Trophoblast cell (in vitro differentiated cells and primary cell): ENCODE results near the gene HDC.

ENCODE experiments used
- DNase-seq, 2 donors: peaks; one replicate each; pipeline ENCODE4 v3.0.0-alpha.2; 2016
- H2AFZ ChIP-seq: 2 replicates; pipeline ENCODE4 v1.6.1; 2013; ENCODE audit warnings: low read length, moderate library complexity, mild to moderate bottlenecking; ENCODE audit not compliant: insufficient read depth, poor library complexity
- H2AK5ac ChIP-seq: 2 replicates; pipeline ENCODE4 v1.6.1; 2013; ENCODE audit warnings: mild to moderate bottlenecking, low read length
- H2BK120ac ChIP-seq: 2 replicates; pipeline ENCODE4 v1.6.1; 2013; ENCODE audit warnings: low read length, mild to moderate bottlenecking, moderate library complexity; ENCODE audit not compliant: insufficient read depth, poor library complexity
- H2BK12ac ChIP-seq: 2 replicates; pipeline ENCODE4 v1.6.1; 2013; ENCODE audit warnings: mild to moderate bottlenecking, low read length, moderate library complexity
- H2BK5ac ChIP-seq: 2 replicates; pipeline ENCODE4 v1.6.1; 2013; ENCODE audit warnings: low read length, low read depth, moderate library complexity, mild to moderate bottlenecking; ENCODE audit not compliant: poor library complexity
- H3K14ac ChIP-seq: 2 replicates; pipeline ENCODE4 v1.6.1; 2013; ENCODE audit warnings: mild to moderate bottlenecking, low read length
- H3K18ac ChIP-seq: 2 replicates; pipeline ENCODE4 v1.6.1; 2013; ENCODE audit warnings: mild to moderate bottlenecking, low read length
- H3K23ac ChIP-seq: 2 replicates; pipeline ENCODE4 v1.6.1; 2013; ENCODE audit warnings: low read length
- H3K27ac ChIP-seq: 2 replicates; pipeline ENCODE4 v1.5.1; 2013; ENCODE audit warnings: low read depth, mild to moderate bottlenecking, inconsistent platforms, low read length, moderate library complexity
- H3K27me3 ChIP-seq: 2 replicates; pipeline ENCODE4 v1.6.1; 2013; ENCODE audit warnings: inconsistent platforms, mild to moderate bottlenecking, low read length, moderate library complexity; ENCODE audit not compliant: insufficient read depth
- H3K36me3 ChIP-seq, 2 experiments: 1 replicate in 1 of 2; 2 replicates in 1 of 2; pipeline ENCODE4 v1.6.1; 2013; ENCODE audit warnings: low read length in 2 of 2, mild to moderate bottlenecking in 2 of 2, moderate library complexity in 1 of 2; ENCODE audit not compliant: insufficient read depth in 2 of 2, control insufficient read depth in 1 of 2
- H3K4ac ChIP-seq: 2 replicates; pipeline ENCODE4 v1.6.1; 2013; ENCODE audit warnings: low read depth, mild to moderate bottlenecking, low read length, moderate library complexity
- H3K4me1 ChIP-seq, 2 experiments: 1 replicate in 1 of 2; 2 replicates in 1 of 2; pipeline ENCODE4 v1.6.1; 2013; ENCODE audit warnings: low read length in 2 of 2, mild to moderate bottlenecking in 2 of 2, moderate library complexity in 1 of 2; ENCODE audit not compliant: insufficient read depth in 2 of 2, control insufficient read depth in 1 of 2
- H3K4me2 ChIP-seq: 2 replicates; pipeline ENCODE4 v1.6.1; 2013; ENCODE audit warnings: inconsistent platforms, mild to moderate bottlenecking, low read length, moderate library complexity
- H3K4me3 ChIP-seq: 2 replicates; pipeline ENCODE4 v1.5.1; 2013; ENCODE audit warnings: mild to moderate bottlenecking, low read depth, low read length, inconsistent platforms
- H3K79me1 ChIP-seq: one replicate; pipeline ENCODE4 v1.6.1; 2013; ENCODE audit warnings: low read length
- H3K79me2 ChIP-seq: 2 replicates; pipeline ENCODE4 v1.6.1; 2013; ENCODE audit warnings: low read length, mild to moderate bottlenecking; ENCODE audit not compliant: control insufficient read depth, insufficient read depth, poor library complexity
- H3K9ac ChIP-seq: 2 replicates; pipeline ENCODE4 v1.6.1; 2013; ENCODE audit warnings: mild to moderate bottlenecking, low read length
- H3K9me3 ChIP-seq: 2 replicates; pipeline ENCODE4 v1.6.1; 2013; ENCODE audit warnings: low read depth, mild to moderate bottlenecking, control low read depth, inconsistent platforms, low read length; ENCODE audit not compliant: insufficient read depth
- H4K12ac ChIP-seq: 2 replicates; pipeline ENCODE4 v1.6.1; 2013; ENCODE audit warnings: low read depth, mild to moderate bottlenecking, low read length, moderate library complexity
- H4K8ac ChIP-seq: 2 replicates; pipeline ENCODE4 v1.6.1; 2013; ENCODE audit warnings: low read depth, mild to moderate bottlenecking, low read length, moderate library complexity
- H4K91ac ChIP-seq: one replicate; pipeline ENCODE4 v1.6.1; 2013; ENCODE audit warnings: low read depth, mild to moderate bottlenecking, low read length, moderate library complexity
- WGBS: extraction: QIAGEN DNeasy Blood & Tissue Kit; methylation state at CpG from one replicate; pipeline ENCODE4 v1.1.7; 2013; ENCODE audit warnings: missing lambda C conversion rate; ENCODE audit not compliant: insufficient read length, insufficient coverage; ENCODE audit errors: extremely low coverage; 5-methylcytosine and 5-hydroxymethylcytosine counted together

Gene HDC

DNA sequence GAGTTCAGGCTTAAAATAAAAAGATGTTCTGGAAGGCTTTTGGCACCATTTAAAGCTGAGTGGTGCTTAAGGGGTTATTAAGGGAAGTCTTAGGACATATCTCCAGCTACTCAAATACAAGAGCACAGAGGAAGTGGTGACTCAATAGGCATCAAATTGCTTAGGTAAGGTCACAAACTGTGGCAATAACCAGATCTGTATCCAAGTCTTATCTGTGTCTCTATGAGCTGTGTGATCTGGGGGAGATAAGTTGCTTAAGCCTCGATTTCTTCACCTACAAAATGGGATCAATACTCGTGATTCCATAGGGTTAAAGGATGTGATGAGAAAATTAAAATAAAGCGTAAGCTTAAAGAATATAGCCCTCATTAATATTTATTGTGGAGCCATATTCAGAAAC is 7.6 kb downstream of the HDC start:
- H3K79me2 ChIP-seq: no peaks in the 10 kb centered on the region
- H2AK5ac ChIP-seq: no peak overlapping the region
- H2BK120ac ChIP-seq: no peak overlapping the region
- no peak overlapping the region for H3K9ac ChIP-seq
- no peak overlapping the region for H3K27ac ChIP-seq
- no peak overlapping the region for H3K4me2 ChIP-seq
- H4K91ac ChIP-seq: no peak overlapping the region
- H3K4ac ChIP-seq: no peak overlapping the region
- no peaks in the 10 kb centered on the region for H3K27me3 ChIP-seq
- H3K79me1 ChIP-seq: no peaks in the 10 kb centered on the region
- no peak for DNase-seq
- H3K18ac ChIP-seq: no peak overlapping the region
- no peak overlapping the region for H2BK5ac ChIP-seq
- no peak overlapping the region for H4K8ac ChIP-seq
- H3K14ac ChIP-seq: no peak overlapping the region
- H3K9me3 ChIP-seq: peaks cover 2% of the 10 kb centered on the region
- H3K4me1 ChIP-seq: peaks cover 0 to 5% of the 10 kb centered on the region in 2 experiments
- H3K4me3 ChIP-seq: no peak overlapping the region
- no peak overlapping the region for H4K12ac ChIP-seq
- H3K23ac ChIP-seq: no peak overlapping the region
- no peaks in the 10 kb centered on the region for H3K36me3 ChIP-seq
- no peak overlapping the region for H2AFZ ChIP-seq
- no peak overlapping the region for H2BK12ac ChIP-seq
- no CpG with 5 or more reads among the region's 3 CpGs for whole genome bisulfite sequencing

- no peak overlapping the region for H3K27ac ChIP-seq
- H3K27me3 ChIP-seq: no peaks in the 10 kb centered on the region
- H3K79me1 ChIP-seq: no peaks in the 10 kb centered on the region
- no peak overlapping the region for H2BK5ac ChIP-seq
- H3K4ac ChIP-seq: no peak overlapping the region
- H4K12ac ChIP-seq: no peak overlapping the region
- no peaks in the 10 kb centered on the region for H3K79me2 ChIP-seq
- WGBS: no CpG with 5 or more reads among the region's 8 CpGs
- no peak overlapping the region for H4K91ac ChIP-seq
- H3K4me1 ChIP-seq: peaks cover 0 to 5% of the 10 kb centered on the region in 2 experiments
- no peak overlapping the region for H4K8ac ChIP-seq
- no peak overlapping the region for H2AFZ ChIP-seq
- no peak overlapping the region for H3K23ac ChIP-seq
- H2BK12ac ChIP-seq: peak overlapping the region; percentile 16
- DNase-seq: no peak
- no peak overlapping the region for H3K18ac ChIP-seq
- no peak overlapping the region for H3K4me3 ChIP-seq
- H2BK120ac ChIP-seq: no peak overlapping the region
- peaks cover 2% of the 10 kb centered on the region for H3K9me3 ChIP-seq
- no peak overlapping the region for H3K4me2 ChIP-seq
- no peaks in the 10 kb centered on the region for H3K36me3 ChIP-seq
- no peak overlapping the region for H3K9ac ChIP-seq
- H3K14ac ChIP-seq: no peak overlapping the region
- H2AK5ac ChIP-seq: no peak overlapping the region
These were observed 8.2 kb downstream of the HDC start for GRCh38 chr15:50257332-50257731.

- Histone ChIP-seq H2AFZ (no peak overlapping the region), H3K79me2 (no peaks in the 10 kb centered on the region), H2BK120ac (no peak overlapping the region), H3K4me3 (no peak overlapping the region), H3K9me3 (peaks cover 2% of the 10 kb centered on the region), H3K4me1 (peaks cover 0 to 5% of the 10 kb centered on the region in 2 experiments), H2BK5ac (no peak overlapping the region), H3K4ac (no peak overlapping the region), H2BK12ac (no peak overlapping the region), H2AK5ac (no peak overlapping the region), H3K23ac (no peak overlapping the region), H3K27ac (no peak overlapping the region), H3K9ac (no peak overlapping the region), H3K27me3 (no peaks in the 10 kb centered on the region), H3K18ac (no peak overlapping the region), H3K36me3 (no peaks in the 10 kb centered on the region), H4K8ac (no peak overlapping the region), H3K79me1 (no peaks in the 10 kb centered on the region), H3K4me2 (no peak overlapping the region), H3K14ac (no peak overlapping the region), H4K91ac (no peak overlapping the region), H4K12ac (no peak overlapping the region)
- no CpG with 5 or more reads among the region's 5 CpGs for WGBS
- DNase-seq: no peak
These were observed 9.1 kb downstream of the HDC start for GRCh38 chr15:50256188-50257041.

- WGBS: no CpG with 5 or more reads among the region's 11 CpGs
These were observed 13.0 kb downstream of the HDC start for GRCh38 chr15:50252556-50252955.

More at GRCh38 chr15:50252556-50252955, 13.0 kb downstream of the HDC start:
- H4K8ac ChIP-seq: no peak overlapping the region
- H3K79me1 ChIP-seq: peaks cover 3% of the 10 kb centered on the region
- H3K4me3 ChIP-seq: no peak overlapping the region
- no peaks in the 10 kb centered on the region for H3K36me3 ChIP-seq
- peaks cover 4 to 20% of the 10 kb centered on the region in 2 experiments for H3K4me1 ChIP-seq
- H3K14ac ChIP-seq: no peak overlapping the region
- no peak overlapping the region for H2AFZ ChIP-seq
- H2BK12ac ChIP-seq: no peak overlapping the region
- no peak overlapping the region for H3K9ac ChIP-seq
- no peaks in the 10 kb centered on the region for H3K79me2 ChIP-seq
- no peak for DNase-seq
- H3K4ac ChIP-seq: no peak overlapping the region
- no peak overlapping the region for H3K18ac ChIP-seq
- H2BK120ac ChIP-seq: no peak overlapping the region
- no peak overlapping the region for H2BK5ac ChIP-seq
- peaks cover 2% of the 10 kb centered on the region for H3K9me3 ChIP-seq
- no peak overlapping the region for H3K23ac ChIP-seq
- no peak overlapping the region for H4K91ac ChIP-seq
- H3K4me2 ChIP-seq: no peak overlapping the region
- no peak overlapping the region for H4K12ac ChIP-seq
- H3K27ac ChIP-seq: no peak overlapping the region
- H3K27me3 ChIP-seq: no peaks in the 10 kb centered on the region
- no peak overlapping the region for H2AK5ac ChIP-seq
